Measurements from ENCODE around the gene UNC45A. TPM values are rescaled to one million over a fixed set of nuclear protein-coding genes. Genes with fewer than 3 reads are reported as not detected.

Gene UNC45A
- total RNA-seq, 6 experiments from 2014 or later: 13.3 to 33.0 (median 25.4) TPM

DNA sequence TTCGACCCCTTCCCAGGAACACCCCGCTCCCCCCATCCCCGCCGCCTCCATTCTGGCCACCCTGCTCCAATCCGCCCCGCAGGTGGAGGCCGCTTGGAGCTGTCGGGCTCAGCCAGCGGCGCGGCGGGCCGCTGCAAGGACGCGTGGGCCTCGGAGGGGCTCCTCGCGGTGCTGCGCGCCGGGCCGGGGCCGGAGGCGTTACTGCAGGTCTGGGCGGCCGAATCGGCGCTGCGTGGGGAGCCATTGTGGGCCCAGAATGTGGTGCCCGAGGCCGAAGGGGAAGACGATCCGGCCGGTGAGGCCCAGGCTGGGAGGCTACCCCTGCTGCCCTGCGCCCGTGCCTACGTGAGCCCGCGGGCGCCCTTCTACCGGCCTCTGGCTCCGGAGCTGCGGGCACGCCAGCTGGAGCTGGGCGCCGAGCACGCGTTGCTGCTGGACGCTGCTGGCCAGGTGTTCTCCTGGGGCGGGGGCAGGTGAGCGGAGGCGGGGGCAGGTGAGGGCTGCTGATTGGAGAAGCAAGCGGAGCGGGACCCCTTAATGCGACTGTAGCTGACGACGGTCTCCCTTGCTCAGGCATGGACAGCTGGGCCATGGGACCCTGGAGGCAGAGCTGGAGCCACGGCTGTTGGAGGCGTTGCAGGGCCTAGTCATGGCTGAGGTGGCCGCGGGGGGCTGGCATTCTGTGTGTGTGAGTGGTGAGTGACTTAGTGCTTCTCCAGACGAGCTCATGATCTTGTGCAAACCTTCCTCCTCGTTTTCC, 22.1 kb downstream of the UNC45A start:
- Histone ChIP-seq H3K27me3 (no peaks in the 10 kb centered on the region), H3K4me1 (peaks cover 0 to 16% (median 6%) of the 10 kb centered on the region in 4 donors), H3K36me3 (peaks cover 0 to 16% (median 5%) of the 10 kb centered on the region in 4 donors), H3K4me3 (peak overlapping the region; percentile 32 to 60 (median 49)), H3K9me3 (no peaks in the 10 kb centered on the region), H3K27ac (no peak overlapping the region)
- TF ChIP-seq POLR2A (IDR thresholded peaks at IDR 0.05): no peak
- TF ChIP-seq, protein P1, sequence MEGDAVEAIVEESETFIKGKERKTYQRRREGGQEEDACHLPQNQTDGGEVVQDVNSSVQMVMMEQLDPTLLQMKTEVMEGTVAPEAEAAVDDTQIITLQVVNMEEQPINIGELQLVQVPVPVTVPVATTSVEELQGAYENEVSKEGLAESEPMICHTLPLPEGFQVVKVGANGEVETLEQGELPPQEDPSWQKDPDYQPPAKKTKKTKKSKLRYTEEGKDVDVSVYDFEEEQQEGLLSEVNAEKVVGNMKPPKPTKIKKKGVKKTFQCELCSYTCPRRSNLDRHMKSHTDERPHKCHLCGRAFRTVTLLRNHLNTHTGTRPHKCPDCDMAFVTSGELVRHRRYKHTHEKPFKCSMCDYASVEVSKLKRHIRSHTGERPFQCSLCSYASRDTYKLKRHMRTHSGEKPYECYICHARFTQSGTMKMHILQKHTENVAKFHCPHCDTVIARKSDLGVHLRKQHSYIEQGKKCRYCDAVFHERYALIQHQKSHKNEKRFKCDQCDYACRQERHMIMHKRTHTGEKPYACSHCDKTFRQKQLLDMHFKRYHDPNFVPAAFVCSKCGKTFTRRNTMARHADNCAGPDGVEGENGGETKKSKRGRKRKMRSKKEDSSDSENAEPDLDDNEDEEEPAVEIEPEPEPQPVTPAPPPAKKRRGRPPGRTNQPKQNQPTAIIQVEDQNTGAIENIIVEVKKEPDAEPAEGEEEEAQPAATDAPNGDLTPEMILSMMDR (IDR thresholded peaks at IDR 0.05): no peak
- 67% methylated on average over 2 of the region's 63 CpGs for WGBS (ENCODE audit: insufficient coverage, low coverage, low lambda C conversion rate, missing lambda C conversion rate)
- DNase-seq (peak in 1 of 3 donors; percentile 34), ATAC-seq (no peak)
- intact Hi-C loops (cut with DNase I): loop anchor here in 1 of 2 donors (10.0 kb wide), 1 partner anchor 78 kb away; no protein-coding TSS in a partner anchor

DNA sequence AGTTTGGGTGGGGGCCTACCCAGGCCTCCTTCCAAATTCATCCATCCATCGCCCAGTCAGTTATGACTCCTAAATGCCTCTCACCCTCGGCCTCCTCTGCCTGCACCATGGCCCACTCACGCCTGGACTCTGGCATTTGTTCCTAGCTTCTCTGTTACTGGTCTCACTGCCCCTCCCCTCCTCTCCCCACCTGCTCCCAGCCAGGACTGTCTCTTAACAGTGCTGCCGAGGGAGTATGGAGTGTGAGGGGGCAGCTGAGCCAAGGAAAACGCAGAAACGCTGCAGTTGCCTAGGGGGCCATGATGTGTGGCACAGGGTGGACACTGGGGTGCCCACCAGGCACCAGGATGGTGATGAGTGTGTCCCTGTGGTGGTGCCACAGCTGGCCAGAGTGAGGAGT, 22.7 kb downstream of the UNC45A start:
- WGBS (ENCODE audit: insufficient coverage, low coverage, low lambda C conversion rate, missing lambda C conversion rate): 92% methylated on average over 2 of the region's 6 CpGs

DNA sequence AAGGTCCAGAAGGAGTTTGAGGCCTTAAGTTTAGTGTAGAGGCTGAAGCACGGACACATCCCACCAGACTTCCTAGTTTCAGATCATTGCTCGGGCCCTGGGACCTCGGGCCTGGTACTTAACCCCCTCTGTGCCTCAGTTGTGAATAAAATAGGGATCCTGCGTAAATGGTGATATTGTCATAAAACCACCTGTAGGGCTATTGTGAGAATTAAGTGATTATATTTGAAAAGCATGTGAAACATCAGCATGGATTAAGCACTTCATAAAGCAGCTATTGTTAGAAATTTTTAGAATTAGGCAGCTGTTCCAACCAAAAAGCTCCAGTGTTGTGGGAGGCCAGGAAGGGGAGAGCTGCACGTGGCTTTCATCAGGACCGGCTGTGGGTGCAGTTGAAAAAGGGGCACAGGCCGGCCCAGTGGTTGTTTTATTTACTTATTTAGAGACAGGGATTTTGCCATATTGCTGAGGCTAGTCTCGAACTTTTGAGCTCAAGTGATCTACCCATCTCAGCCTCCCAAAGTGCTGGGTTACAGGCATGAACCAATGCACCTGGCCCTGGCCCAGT, 24.0 kb downstream of the UNC45A start:
- DNase-seq (no peak), ATAC-seq (no peak)
- H3K36me3 ChIP-seq: peaks cover 0 to 11% (median 3%) of the 10 kb centered on the region in 4 donors
- intact Hi-C loops (cut with DNase I): loop anchor here in 1 of 2 donors (10.0 kb wide), 1 partner anchor 76 kb away; no protein-coding TSS in a partner anchor
- peaks cover 0 to 16% (median 6%) of the 10 kb centered on the region in 4 donors for H3K4me1 ChIP-seq
- no peak overlapping the region for H3K4me3 ChIP-seq
- TF ChIP-seq POLR2A (IDR thresholded peaks at IDR 0.05): no peak
- TF ChIP-seq, protein P1 (IDR thresholded peaks at IDR 0.05): no peak
- no peaks in the 10 kb centered on the region for H3K27me3 ChIP-seq
- H3K27ac ChIP-seq: no peak overlapping the region
- 85% methylated on average over 4 of the region's 8 CpGs for WGBS (ENCODE audit: insufficient coverage, low coverage, low lambda C conversion rate, missing lambda C conversion rate)
- no peaks in the 10 kb centered on the region for H3K9me3 ChIP-seq

More for the DNA sequence above, 22.7 kb downstream of the UNC45A start:
- H3K27me3 ChIP-seq: no peaks in the 10 kb centered on the region
- intact Hi-C loops (cut with DNase I): loop anchor here in 1 of 2 donors (10.0 kb wide), 1 partner anchor 77 kb away; no protein-coding TSS in a partner anchor
- H3K9me3 ChIP-seq: no peaks in the 10 kb centered on the region
- H3K36me3 ChIP-seq: peaks cover 0 to 13% (median 5%) of the 10 kb centered on the region in 4 donors
- DNase-seq (no peak), ATAC-seq (no peak)
- peaks cover 0 to 16% (median 6%) of the 10 kb centered on the region in 4 donors for H3K4me1 ChIP-seq
- no peak overlapping the region for H3K4me3 ChIP-seq
- TF ChIP-seq POLR2A (IDR thresholded peaks at IDR 0.05): no peak
- TF ChIP-seq, protein P1 (IDR thresholded peaks at IDR 0.05): no peak
- H3K27ac ChIP-seq: no peak overlapping the region

DNA sequence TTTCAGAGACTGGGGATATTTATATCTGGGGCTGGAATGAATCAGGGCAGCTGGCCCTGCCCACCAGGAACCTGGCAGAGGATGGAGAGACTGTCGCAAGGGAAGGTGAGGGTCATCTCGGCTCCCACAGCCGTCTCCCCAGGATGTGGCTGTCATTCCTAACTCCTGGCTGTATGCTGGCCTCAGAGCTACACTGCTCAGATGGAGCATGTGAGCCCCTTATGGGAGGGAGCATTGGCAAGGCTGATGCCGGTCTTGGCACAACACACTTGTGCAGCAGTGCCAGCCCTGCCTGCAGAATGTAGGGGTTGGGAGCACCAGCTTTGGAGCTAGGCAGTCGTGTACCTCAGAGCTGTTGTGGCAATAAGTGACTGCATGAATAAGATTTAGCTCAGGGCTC, 24.8 kb downstream of the UNC45A start:
- Histone ChIP-seq H3K9me3 (no peaks in the 10 kb centered on the region), H3K4me1 (peaks cover 0 to 16% (median 6%) of the 10 kb centered on the region in 4 donors), H3K36me3 (peaks cover 0 to 11% (median 3%) of the 10 kb centered on the region in 4 donors), H3K27ac (no peak overlapping the region), H3K27me3 (no peaks in the 10 kb centered on the region), H3K4me3 (no peak overlapping the region)
- intact Hi-C loops (cut with DNase I): loop anchor here in 1 of 2 donors (10.0 kb wide), 1 partner anchor 75 kb away; no protein-coding TSS in a partner anchor
- DNase-seq (no peak), ATAC-seq (no peak)
- no CpG with 5 or more reads among the region's 5 CpGs for WGBS (ENCODE audit: insufficient coverage, low coverage, low lambda C conversion rate, missing lambda C conversion rate)
- no peak for TF ChIP-seq POLR2A (IDR thresholded peaks at IDR 0.05)

All from right lobe of liver (tissue), 6 donors.